ENCODE data around the gene TMEM239.
A peak's percentile ranks its signal among the peaks of the same experiment; 100 is the strongest.

Gene TMEM239

DNA sequence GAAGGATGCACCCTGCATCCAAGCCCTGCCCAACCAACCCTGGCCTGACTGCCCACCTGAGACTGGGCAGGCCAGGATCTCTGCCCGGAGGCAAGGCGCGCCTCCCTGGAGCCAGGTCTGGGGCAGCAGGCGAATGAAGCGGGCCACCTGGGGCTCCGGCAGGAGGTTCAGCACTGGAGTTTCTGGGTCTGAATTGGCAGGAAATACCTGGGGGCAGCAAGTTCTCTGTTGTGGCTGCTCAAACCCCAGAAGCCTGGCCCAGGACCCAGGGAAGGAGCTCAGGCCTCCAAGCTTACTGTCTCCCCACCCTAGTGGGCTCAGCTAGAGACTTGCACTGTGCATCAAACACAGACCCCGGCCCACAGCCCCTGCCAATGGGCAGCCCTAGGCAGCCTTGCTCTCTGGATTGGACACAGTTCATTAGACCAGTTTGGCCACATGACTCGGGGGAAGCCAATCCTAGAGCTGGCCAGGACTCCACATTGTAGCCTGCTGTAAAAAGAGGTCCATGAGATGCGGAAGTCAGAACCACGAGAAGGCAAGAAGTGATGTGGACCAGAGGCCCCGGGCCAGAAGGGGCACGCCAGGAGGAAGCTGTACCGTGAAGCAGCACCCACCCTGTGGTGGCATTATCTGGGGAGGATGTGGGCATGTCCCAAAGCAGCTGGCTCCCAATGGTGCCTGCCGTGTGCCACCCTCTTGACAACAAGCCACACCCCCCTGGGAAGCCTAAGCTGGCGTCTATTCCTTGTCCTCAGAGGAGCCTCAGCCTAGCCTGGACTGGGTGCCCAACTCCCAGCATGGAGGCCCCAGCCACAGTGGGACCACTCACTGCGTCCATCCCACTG lies 18.8 kb upstream of the TMEM239 start:
- TF ChIP-seq FOXP2 (optimal IDR thresholded peaks at IDR 0.05; ENCODE audit: control extremely low read depth, extremely low read length, insufficient read depth) (no peak), EZH2 (IDR thresholded peaks at IDR 0.05) (no peak), POLR2AphosphoS5 (IDR thresholded peaks at IDR 0.05; ENCODE audit: borderline replicate concordance, low read depth, low read length) (no peak)
- DNase-seq (ENCODE audit: low read depth, low spot score): no peak

DNA sequence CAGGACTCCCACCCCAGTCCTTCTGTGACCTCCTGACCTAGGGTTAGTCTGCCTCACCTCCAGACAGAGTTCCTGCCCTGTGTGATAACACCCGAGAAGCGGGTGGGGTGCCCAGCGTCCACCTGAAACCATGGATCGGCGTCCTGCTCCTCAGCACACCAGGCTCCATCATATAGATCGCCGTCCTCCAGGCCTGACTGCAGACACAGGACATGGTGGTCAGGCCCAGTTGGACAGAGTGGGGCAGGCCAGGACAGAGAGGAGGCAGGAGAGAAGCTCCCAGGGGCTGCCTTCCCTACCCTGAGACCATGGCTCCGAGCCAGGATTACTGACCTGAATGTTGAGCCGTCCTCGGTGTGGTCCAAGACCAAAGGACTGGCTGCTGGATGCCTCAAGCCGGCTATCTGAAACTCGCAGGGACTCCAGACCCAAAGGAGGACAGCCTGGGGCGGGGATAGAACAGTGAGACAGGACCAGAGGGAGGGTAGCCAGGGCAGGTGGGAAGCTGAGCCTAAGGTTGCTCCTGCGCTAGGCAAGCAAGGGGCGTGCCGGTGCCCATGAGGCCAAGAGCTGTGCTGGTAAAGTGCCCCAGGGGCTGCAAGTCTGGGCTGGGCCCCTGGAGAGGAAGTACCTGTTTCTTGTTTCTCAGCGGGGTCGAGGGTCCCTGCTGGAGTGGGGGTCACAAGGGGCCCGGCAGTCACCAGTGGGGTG lies 17.9 kb upstream of the TMEM239 start:
- Histone ChIP-seq H3K9me3 (ENCODE audit: low read depth, low read length) (no peaks in the 10 kb centered on the region), H3K36me3 (ENCODE audit: insufficient read depth, low read length) (peaks cover 8% of the 10 kb centered on the region; the same call in 1 of the 2 replicates), H3K9ac (ENCODE audit: insufficient read length) (no peak overlapping the region), H3K4me3 (no peak overlapping the region), H3K27ac (no peak overlapping the region)
- no peak for DNase-seq (ENCODE audit: low read depth, low spot score)
- TF ChIP-seq FOXP2 (optimal IDR thresholded peaks at IDR 0.05; ENCODE audit: control extremely low read depth, extremely low read length, insufficient read depth) (no peak), POLR2AphosphoS5 (IDR thresholded peaks at IDR 0.05; ENCODE audit: borderline replicate concordance, low read depth, low read length) (no peak), EZH2 (IDR thresholded peaks at IDR 0.05) (no peak)

More for the DNA sequence above, 18.8 kb upstream of the TMEM239 start:
- no peak overlapping the region for H3K4me3 ChIP-seq
- no peak overlapping the region for H3K9ac ChIP-seq (ENCODE audit: insufficient read length)
- H3K9me3 ChIP-seq (ENCODE audit: low read depth, low read length): no peaks in the 10 kb centered on the region
- H3K36me3 ChIP-seq (ENCODE audit: insufficient read depth, low read length): peaks cover 8% of the 10 kb centered on the region; the same call in 1 of the 2 replicates
- H3K27ac ChIP-seq: no peak overlapping the region

DNA sequence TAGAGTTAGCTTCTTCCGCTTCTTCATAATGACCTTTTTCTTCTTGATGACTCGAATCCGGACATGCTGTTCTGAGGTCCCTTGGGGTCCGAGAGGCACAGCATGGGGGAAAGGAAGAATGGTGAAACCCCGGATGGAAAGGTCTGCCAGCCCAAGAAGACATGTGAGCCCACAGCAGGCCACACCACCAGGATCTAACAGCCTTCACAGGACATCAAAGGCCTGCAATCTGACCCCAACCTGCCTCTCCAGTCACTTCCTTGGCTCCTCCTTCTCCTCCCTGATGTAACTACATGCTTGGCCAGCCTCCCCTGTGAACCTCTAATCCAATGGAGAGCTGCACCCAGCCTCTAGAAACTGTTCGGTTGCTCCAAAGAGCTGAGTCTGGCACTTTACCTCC lies 17.4 kb upstream of the TMEM239 start:
- H3K9ac ChIP-seq (ENCODE audit: insufficient read length): no peak overlapping the region
- DNase-seq (ENCODE audit: low read depth, low spot score): no peak
- H3K9me3 ChIP-seq (ENCODE audit: low read depth, low read length): no peaks in the 10 kb centered on the region
- no peak for TF ChIP-seq FOXP2 (optimal IDR thresholded peaks at IDR 0.05; ENCODE audit: control extremely low read depth, extremely low read length, insufficient read depth)
- no peak for TF ChIP-seq EZH2 (IDR thresholded peaks at IDR 0.05)
- TF ChIP-seq POLR2AphosphoS5 (IDR thresholded peaks at IDR 0.05; ENCODE audit: borderline replicate concordance, low read depth, low read length): no peak
- no peak overlapping the region for H3K27ac ChIP-seq
- H3K36me3 ChIP-seq (ENCODE audit: insufficient read depth, low read length): peaks cover 8% of the 10 kb centered on the region; the same call in 1 of the 2 replicates
- H3K4me3 ChIP-seq: peak overlapping the region; percentile 84

DNA sequence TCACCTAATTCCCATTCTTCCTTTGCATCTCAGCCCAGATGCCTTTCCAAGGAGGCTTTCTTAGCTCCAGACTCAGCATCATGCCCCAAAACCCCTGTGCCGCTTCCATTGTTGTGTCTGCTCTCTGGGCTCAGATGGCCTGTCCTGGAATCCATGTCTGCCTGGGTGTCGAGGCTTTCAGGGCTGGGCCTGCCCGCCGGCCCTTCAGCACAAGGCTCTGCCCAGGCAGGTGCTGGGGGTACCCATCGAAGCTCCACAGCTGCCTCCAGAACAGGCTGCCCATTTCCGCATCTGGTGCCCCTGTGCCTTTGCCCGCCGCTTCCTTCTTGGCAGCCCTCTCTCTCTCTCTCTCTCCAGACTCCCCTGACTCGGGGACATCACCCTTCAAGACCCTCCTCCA lies 16.9 kb upstream of the TMEM239 start:
- TF ChIP-seq FOXP2 (optimal IDR thresholded peaks at IDR 0.05; ENCODE audit: control extremely low read depth, extremely low read length, insufficient read depth): no peak
- no peak for TF ChIP-seq POLR2AphosphoS5 (IDR thresholded peaks at IDR 0.05; ENCODE audit: borderline replicate concordance, low read depth, low read length)
- TF ChIP-seq EZH2 (IDR thresholded peaks at IDR 0.05): no peak
- Histone ChIP-seq H3K36me3 (ENCODE audit: insufficient read depth, low read length) (peaks cover 8% of the 10 kb centered on the region; the same call in 1 of the 2 replicates), H3K9ac (ENCODE audit: insufficient read length) (peak overlapping the region; percentile 42), H3K4me3 (peak overlapping the region; percentile 84), H3K9me3 (ENCODE audit: low read depth, low read length) (no peaks in the 10 kb centered on the region), H3K27ac (no peak overlapping the region)
- DNase-seq (ENCODE audit: low read depth, low spot score): no peak

DNA sequence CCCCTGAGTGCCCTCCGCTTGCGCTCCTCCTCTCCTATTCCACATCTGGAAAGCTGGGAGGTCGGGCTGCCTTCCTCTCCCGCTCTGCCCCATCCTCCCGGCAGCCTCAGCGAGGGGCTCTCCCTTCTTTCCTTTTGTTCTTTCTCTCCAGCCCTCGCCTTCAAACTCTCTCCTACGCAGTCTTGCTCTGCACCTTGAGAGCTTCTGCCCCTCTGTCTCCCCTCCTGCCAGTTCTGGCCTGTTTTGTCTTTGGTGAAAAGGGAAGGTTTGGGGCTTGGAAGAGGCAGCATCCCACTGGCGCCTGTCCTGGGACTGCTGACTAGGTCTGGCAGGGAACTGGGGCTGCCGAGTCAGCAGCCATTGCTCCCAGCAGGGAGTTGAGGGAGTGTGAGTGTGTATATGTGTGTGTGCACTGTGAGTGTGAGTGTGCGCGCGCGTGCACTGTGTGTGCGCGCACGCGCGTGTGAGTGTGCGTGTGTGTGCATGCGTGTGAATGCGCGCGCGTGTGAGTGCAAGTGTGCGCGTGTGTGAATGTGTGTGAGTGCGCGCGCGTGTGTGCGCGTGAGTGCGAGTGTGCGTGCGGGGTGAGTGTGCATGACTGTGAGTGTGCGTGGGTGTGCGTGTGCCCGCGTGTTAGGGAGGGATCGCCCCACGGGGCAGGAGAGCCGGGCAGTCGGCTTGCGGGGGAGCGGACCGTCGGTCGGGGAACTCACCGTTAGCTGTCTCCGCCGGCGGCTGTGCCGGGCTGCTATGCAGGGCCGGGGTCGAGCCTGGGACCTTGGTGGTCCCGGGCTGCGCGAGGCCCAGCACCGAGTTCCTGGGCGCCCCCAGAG lies 16.3 kb upstream of the TMEM239 start:
- H3K9ac ChIP-seq (ENCODE audit: insufficient read length): peak overlapping the region; percentile 42
- no peak overlapping the region for H3K27ac ChIP-seq
- no peaks in the 10 kb centered on the region for H3K9me3 ChIP-seq (ENCODE audit: low read depth, low read length)
- H3K4me3 ChIP-seq: peak overlapping the region; percentile 84
- TF ChIP-seq EZH2 (IDR thresholded peaks at IDR 0.05): no peak
- no peak for TF ChIP-seq POLR2AphosphoS5 (IDR thresholded peaks at IDR 0.05; ENCODE audit: borderline replicate concordance, low read depth, low read length)
- no peak for TF ChIP-seq FOXP2 (optimal IDR thresholded peaks at IDR 0.05; ENCODE audit: control extremely low read depth, extremely low read length, insufficient read depth)
- no peak for DNase-seq (ENCODE audit: low read depth, low spot score)
- H3K36me3 ChIP-seq (ENCODE audit: insufficient read depth, low read length): peaks cover 8% of the 10 kb centered on the region; the same call in 1 of the 2 replicates

DNA sequence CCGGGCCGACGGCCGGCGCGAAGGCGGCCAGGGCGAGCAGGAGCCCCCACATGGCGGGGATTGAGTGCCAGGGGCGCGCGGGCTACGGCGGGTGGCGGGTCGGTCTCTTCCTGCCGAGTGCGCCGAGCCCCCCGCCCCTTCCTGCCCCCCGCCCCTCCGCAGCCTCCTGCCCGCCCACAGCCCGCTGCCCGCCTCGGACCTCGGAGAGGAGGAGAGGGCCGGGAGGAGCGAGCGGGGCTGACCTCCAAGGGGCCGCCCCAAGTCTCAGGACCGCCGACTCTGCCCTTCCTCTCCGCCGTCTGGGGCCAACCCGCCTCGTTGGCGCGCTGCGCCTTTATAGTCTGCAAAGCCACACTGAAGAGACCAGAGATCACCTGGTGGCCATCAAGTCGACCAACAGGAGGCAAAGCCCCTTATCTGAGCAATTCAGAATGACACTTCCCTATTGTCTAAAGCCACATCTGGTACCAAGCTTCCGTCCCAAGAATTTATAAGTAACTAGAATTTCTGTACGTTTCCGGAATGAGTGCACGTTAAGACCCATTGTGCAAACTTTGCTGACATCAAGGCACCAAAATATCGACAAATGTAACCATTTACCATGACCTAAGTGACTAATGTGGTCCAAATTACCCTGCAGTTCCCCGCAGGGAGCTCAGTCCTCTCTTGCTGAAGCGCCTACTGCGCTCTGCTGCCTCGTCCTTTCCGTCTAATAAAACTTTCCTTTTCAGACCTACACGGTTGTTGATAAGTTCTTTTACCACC lies 15.5 kb upstream of the TMEM239 start, which contains the start of gene CPXM1:
TSS of gene CPXM1 (minus strand) at position 107 of the 765 bp plus-strand sequence. CDS start at position 52, 55 bp downstream.
- H3K36me3 ChIP-seq (ENCODE audit: insufficient read depth, low read length): peaks cover 8% of the 10 kb centered on the region; the same call in 1 of the 2 replicates
- H3K27ac ChIP-seq: no peak within 1 kb of the TSS
- H3K4me3 ChIP-seq: peak within 1 kb of the TSS; percentile 84
- TF ChIP-seq EZH2 (IDR thresholded peaks at IDR 0.05) (no peak), FOXP2 (optimal IDR thresholded peaks at IDR 0.05; ENCODE audit: control extremely low read depth, extremely low read length, insufficient read depth) (no peak), POLR2AphosphoS5 (IDR thresholded peaks at IDR 0.05; ENCODE audit: borderline replicate concordance, low read depth, low read length) (no peak)
- no peaks in the 10 kb centered on the region for H3K9me3 ChIP-seq (ENCODE audit: low read depth, low read length)
- H3K9ac ChIP-seq (ENCODE audit: insufficient read length): peak within 1 kb of the TSS; percentile 42
- DNase-seq (ENCODE audit: low read depth, low spot score): no peak

DNA sequence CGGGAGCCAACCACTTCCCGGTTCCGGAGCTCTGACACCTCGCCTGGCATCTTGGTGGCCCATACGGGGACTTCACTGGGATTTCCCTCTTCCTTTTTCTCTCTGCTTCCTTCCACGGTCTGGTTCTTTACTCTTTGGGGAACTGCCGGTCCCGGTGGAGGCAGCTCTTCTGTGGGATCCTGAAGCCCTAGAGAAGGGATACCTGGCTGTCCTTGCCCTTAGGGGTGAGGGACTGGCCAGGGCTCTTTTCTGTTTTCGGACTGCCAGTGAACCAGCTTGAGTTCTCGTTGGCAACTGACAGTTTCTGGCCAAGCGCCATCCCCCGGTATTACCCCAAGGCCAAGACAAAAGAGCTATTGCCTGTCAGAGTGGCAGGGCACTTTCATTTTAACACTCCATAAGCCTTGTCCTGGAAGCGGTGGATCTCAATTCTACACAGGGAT lies 14.9 kb upstream of the TMEM239 start:
- DNase-seq (ENCODE audit: low read depth, low spot score): no peak
- Histone ChIP-seq H3K4me3 (no peak overlapping the region; the same call in 1 of the 2 replicates), H3K27ac (no peak overlapping the region), H3K9me3 (ENCODE audit: low read depth, low read length) (no peaks in the 10 kb centered on the region), H3K36me3 (ENCODE audit: insufficient read depth, low read length) (peaks cover 8% of the 10 kb centered on the region; the same call in 1 of the 2 replicates), H3K9ac (ENCODE audit: insufficient read length) (no peak overlapping the region)
- TF ChIP-seq EZH2 (IDR thresholded peaks at IDR 0.05) (no peak), FOXP2 (optimal IDR thresholded peaks at IDR 0.05; ENCODE audit: control extremely low read depth, extremely low read length, insufficient read depth) (no peak), POLR2AphosphoS5 (IDR thresholded peaks at IDR 0.05; ENCODE audit: borderline replicate concordance, low read depth, low read length) (no peak)
